Measurements from ENCODE around the gene ARL13B.
"Not testable (repeated sequence)": the region's sequence is repeated elsewhere in the genome, so short reads cannot be mapped to it uniquely, and the experiment has no call there.

Gene ARL13B

GRCh38 chr3:94063496-94064119 is 83.7 kb downstream of the ARL13B start:
- no peak for DNase-seq (ENCODE audit: low read depth)

- DNase-seq (ENCODE audit: low read depth) = no peak
Observed at GRCh38 chr3:94064243-94064860, 84.4 kb downstream of the ARL13B start.

- no peak for DNase-seq (ENCODE audit: low read depth)
Observed at GRCh38 chr3:94065122-94065521, 85.2 kb downstream of the ARL13B start.

- no peak for DNase-seq (ENCODE audit: low read depth)
Observed at GRCh38 chr3:94065819-94066480, 86.0 kb downstream of the ARL13B start.

GRCh38 chr3:94066506-94067500 is 86.8 kb downstream of the ARL13B start:
- DNase-seq (ENCODE audit: low read depth) = no peak

GRCh38 chr3:94069194-94069813 is 89.3 kb downstream of the ARL13B start:
- DNase-seq (ENCODE audit: low read depth) = no peak

GRCh38 chr3:94070341-94070911 is 90.5 kb downstream of the ARL13B start:
- DNase-seq (ENCODE audit: low read depth) = no peak

GRCh38 chr3:94071713-94072284 is 91.8 kb downstream of the ARL13B start:
- DNase-seq (ENCODE audit: low read depth) = no peak

- DNase-seq (ENCODE audit: low read depth) = no peak
Observed at GRCh38 chr3:94076055-94076454, 96.1 kb downstream of the ARL13B start.

- not testable (repeated sequence) for DNase-seq (ENCODE audit: low read depth)
Observed at GRCh38 chr3:94080552-94080951, 100.6 kb downstream of the ARL13B start.

GRCh38 chr3:94081884-94082283 is 101.9 kb downstream of the ARL13B start:
- no peak for DNase-seq (ENCODE audit: low read depth)

- DNase-seq (ENCODE audit: low read depth) = no peak
Observed at GRCh38 chr3:94082391-94082937, 102.5 kb downstream of the ARL13B start.

- no peak for DNase-seq (ENCODE audit: low read depth)
Observed at GRCh38 chr3:94083261-94083660, 103.3 kb downstream of the ARL13B start.

- no peak for DNase-seq (ENCODE audit: low read depth)
Observed at GRCh38 chr3:94089126-94089525, 109.2 kb downstream of the ARL13B start.

GRCh38 chr3:94092086-94092485 is 112.1 kb downstream of the ARL13B start:
- no peak for DNase-seq (ENCODE audit: low read depth)

GRCh38 chr3:94093151-94093550 is 113.2 kb downstream of the ARL13B start:
- no peak for DNase-seq (ENCODE audit: low read depth)

GRCh38 chr3:94095111-94095510 is 115.2 kb downstream of the ARL13B start:
- DNase-seq (ENCODE audit: low read depth) = no peak

- DNase-seq (ENCODE audit: low read depth) = no peak
Observed at GRCh38 chr3:94098452-94098851, 118.5 kb downstream of the ARL13B start.

- no peak for DNase-seq (ENCODE audit: low read depth)
Observed at GRCh38 chr3:94099311-94099710, 119.4 kb downstream of the ARL13B start.

GRCh38 chr3:94101860-94102259 is 121.9 kb downstream of the ARL13B start:
- DNase-seq (ENCODE audit: low read depth) = no peak
